SK-N-MC (cell line): ENCODE measurements around the gene WBP11.

Source experiments
- EZH2 ChIP-seq: fragments of 200-600 bp; sonication (generic); IDR thresholded peaks from one replicate; pipeline ENCODE4 v1.6.1; 2017; ENCODE audit warnings: antibody characterized with exemption
- POLR2AphosphoS5 ChIP-seq: IDR thresholded peaks from 2 replicates; pipeline ENCODE4 v1.6.1; 2012; ENCODE audit warnings: mild to moderate bottlenecking, low read depth, low read length, borderline replicate concordance

GRCh38 chr12:14840616-14841015, 37.3 kb upstream of the WBP11 start:
- TF ChIP-seq POLR2AphosphoS5 (no peak), EZH2 (no peak)
